NOMO-1 treated with dmso at 0.1 percent for 144 hours (cell line): ENCODE data around the gene HS6ST3.

Experiments used
- DNase-seq: peaks from one replicate; lab custom pipeline; 2025; ENCODE audit not compliant: unreplicated experiment; lab: John Stamatoyannopoulos, UW

Gene HS6ST3

GRCh38 chr13:96198038-96198437 is 108.1 kb downstream of the HS6ST3 start:
- DNase-seq, result no peak

GRCh38 chr13:96199315-96199714 is 109.4 kb downstream of the HS6ST3 start:
- DNase-seq, result no peak

- no peak for DNase-seq
Measured at GRCh38 chr13:96200810-96201209, 110.9 kb downstream of the HS6ST3 start.

DNA sequence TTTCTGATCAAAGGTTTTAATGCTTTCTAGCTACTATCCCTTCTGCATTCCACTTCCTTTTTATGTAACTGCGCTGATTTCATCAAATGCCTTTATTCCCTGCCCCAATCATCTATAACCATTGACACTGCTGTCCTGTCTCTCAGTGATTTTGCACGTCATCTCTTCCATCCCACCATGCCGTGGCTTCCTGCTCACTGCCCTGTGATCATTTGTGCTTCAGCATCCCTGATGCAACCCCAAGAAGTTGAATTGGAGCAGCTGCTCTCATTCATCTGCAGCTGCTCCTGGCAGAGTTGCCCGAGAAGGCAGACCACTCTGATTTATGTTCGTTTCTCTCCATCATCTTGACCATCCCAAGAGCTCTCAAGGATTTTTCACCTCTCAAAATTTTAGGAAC is 112.4 kb downstream of the HS6ST3 start:
- DNase-seq, result no peak

- no peak for DNase-seq
Measured at GRCh38 chr13:96203471-96203870, 113.6 kb downstream of the HS6ST3 start.

- DNase-seq, result no peak
Measured at GRCh38 chr13:96214824-96215445, 125.0 kb downstream of the HS6ST3 start.

- no peak for DNase-seq
Measured at GRCh38 chr13:96216543-96216942, 126.6 kb downstream of the HS6ST3 start.

- DNase-seq, result no peak
Measured at GRCh38 chr13:96218475-96218874, 128.6 kb downstream of the HS6ST3 start.

DNA sequence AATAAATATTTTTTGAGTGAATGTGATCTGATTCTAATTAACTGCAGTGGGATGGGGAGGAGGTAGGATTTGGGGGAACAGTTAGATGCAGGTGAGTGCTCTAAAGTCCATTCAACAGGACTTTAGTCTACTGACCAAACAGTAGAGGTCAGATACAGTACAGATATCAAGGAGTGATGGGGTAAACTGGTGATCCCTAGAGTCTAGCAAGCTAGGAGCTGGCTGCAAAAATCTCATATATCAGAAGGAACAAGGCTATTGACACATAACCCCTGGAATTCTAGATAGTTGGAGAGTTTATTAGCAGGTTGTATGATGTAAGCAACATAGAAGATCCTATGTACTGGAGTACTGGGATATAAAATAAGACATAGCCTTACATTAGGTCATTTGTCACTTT is 131.6 kb downstream of the HS6ST3 start:
- no peak for DNase-seq

GRCh38 chr13:96223231-96223630 is 133.3 kb downstream of the HS6ST3 start:
- no peak for DNase-seq

- no peak for DNase-seq
Measured at GRCh38 chr13:96229356-96229755, 139.4 kb downstream of the HS6ST3 start.

GRCh38 chr13:96238241-96238640 is 148.3 kb downstream of the HS6ST3 start:
- no peak for DNase-seq

- DNase-seq, result no peak
Measured at GRCh38 chr13:96238861-96239260, 149.0 kb downstream of the HS6ST3 start.

DNA sequence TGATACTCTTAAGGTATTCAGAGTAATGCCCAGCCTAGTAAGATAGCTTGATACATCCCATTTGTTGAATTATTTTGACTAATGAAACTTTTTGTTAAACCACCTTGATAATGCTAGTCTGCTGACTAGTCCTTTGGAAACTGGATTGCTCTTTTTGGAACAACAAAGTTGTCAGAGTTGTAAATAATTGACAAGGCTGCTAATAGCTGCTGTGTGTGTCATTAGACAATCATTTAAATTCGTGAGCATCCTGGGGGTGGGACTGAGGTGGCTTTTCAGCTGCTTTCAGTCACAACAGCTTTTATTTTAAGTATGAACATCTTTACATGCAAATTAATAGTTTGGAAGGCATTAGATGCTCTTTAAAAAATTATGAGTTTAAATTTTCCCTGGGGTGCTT is 153.5 kb downstream of the HS6ST3 start:
- DNase-seq, result no peak

DNA sequence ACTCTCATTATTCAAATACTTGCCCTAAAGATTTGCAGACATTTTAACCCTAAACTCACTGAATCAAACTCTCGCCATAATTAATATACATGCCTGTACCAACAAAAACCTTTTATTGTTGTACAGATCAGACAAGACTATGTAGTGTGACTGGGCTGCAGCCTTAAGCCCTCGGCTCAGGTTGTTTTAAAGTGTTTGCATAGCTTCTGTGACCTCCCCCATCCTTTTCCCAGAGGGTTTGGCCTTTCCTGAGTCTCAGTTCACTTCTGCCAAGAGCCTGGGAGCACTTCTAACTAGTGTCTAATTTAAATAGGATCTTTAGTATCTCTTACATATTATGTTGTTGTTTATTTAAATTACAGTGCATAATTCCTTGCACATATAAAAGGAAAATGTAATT is 158.2 kb downstream of the HS6ST3 start:
- no peak for DNase-seq

DNA sequence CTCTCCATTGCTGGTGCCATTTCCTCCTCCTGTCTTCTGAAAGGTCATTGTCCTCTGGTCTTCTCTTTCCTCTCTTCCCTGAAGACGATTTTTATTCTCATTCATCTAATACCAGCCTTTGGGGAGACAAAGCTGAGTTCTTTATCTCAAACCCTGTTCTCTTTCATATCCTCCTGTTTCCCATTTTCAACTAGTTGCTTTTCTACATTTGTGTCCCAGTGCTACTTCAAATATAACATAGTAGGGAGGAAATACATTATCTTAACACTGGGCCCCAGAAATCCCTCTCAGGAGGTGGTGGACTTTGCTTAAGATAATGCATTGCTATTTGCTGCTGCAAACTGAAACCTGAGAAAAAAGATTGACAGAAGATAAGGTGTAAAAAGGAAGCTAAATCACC is 159.1 kb downstream of the HS6ST3 start:
- no peak for DNase-seq

DNA sequence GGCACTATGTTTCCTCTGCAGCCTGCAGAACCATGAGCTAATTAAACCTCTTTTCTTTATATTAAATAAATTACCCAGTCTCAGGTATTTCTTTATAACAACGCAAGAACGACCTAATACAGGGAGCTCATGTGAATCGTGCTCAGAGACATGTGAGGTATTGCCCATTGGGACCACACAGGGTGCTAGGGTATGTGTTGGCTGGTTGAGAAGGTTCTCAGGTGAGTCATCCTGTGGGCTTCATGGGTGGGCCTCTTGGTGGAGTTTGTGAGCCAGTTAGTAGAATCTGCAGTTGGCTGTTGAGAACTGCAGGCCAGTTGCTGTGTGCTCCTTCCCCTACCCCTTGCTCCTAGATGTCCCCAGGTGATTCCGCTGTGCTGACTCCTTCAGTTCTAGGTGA is 163.0 kb downstream of the HS6ST3 start:
- DNase-seq, result no peak

DNA sequence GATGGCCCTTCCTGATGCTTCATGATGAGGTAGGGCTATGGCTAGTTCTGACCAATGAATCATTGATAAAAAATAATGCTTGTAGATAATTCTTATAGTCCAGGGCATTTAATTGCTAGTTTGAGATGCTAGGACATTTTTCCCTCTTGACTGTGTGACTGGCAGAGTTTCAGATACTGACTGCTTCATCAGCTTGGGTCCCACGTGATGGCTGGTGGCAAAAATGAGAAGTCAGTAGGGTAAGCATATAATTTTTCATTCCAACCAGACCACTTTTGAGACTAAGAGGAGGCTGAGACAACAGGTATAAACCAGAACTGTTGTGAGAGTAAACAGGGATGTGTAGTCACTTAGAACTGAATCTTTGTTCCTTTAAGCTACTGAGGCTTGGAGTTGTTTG is 183.3 kb downstream of the HS6ST3 start:
- no peak for DNase-seq

DNA sequence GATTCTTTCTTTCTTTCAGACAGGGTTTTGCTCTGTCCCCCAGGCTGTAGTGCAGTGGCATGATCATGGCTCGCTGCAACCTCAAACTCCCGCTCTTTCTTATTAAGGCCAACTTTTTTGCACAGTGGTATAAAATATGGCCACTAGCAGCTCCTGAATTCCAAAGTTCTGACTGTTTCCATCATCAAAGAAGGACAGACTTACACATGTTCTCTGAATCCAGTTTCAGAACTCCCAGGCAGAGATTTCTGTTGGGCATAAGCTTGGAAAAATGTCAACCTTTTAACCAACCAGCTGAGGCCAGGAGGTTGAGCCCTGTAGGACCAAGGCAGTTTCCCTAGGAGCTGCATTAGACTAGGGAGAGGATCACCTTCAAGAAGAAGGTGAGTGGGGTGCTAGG is 184.1 kb downstream of the HS6ST3 start:
- no peak for DNase-seq

DNA sequence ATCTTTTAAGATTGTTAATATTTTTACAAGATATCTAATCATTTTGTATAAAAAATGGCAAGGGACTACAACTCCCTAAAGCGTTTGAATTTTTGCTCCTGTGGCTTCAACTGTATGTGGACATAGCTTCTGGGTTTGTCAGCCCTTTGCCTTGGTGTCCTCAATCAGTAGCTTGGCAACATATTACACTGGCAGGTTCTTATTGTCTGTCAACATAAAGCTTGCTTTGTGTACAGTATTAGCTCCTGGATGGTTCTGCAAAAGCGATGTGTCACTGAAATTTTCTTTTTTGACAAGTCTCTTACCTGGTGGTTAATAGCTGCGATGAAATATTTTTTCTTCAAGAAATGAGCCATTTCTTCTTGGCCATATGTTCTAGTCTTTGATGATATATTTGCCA is 190.0 kb downstream of the HS6ST3 start:
- no peak for DNase-seq

DNA sequence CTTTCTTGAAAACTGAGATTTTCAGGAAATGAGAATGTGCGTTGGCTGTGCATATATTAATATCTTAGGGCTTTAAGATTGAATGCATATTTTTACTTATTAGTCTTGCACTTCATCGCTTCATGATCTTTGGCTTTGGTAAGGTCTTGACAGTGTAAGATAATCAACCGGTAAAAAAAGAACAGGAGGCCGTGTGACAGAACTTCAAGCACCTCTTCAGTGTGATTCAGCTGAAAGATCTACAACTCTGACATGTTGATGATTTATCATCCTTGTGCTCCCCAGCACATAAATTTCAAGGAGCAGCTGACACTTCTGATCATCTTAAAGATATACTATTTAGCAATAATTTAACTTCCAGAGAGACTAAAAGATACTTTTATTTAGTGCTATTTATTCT is 195.1 kb downstream of the HS6ST3 start:
- no peak for DNase-seq

DNA sequence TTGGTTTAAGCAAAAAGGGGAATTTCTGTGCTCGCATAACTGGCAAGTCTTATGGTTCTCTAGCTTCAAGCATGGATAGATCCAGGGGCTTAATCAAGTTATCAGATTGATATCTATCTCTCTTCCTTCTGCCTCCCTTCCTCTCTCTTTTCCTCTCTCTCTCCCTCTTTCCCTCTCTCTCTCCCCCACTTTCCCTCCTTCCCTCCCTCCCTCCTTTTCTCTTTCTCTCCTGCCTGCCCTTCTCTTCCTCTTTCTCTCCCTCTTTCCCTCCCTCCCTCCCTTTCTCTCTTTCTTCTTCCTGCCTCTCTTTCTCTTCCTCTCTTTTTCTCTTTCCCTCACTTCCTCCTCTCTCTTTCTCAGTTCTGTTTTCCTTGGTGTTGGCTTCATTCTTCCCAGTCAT is 195.8 kb downstream of the HS6ST3 start:
- DNase-seq, result no peak
